Activated CD8-positive, alpha-beta T cell treated with anti-CD3 and anti-CD28 coated beads for 36 hours (primary cell): ENCODE results near the gene UGCG. TPM values are rescaled to one million over a fixed set of nuclear protein-coding genes. Genes with fewer than 3 reads are reported as not detected.
A peak's percentile ranks its signal among the peaks of the same experiment; 100 is the strongest.

ENCODE experiments used
- ATAC-seq: fragments of 200-7000 bp; cut with Tn5 transposase; one replicate; pipeline ENCODE4 v1.10.0; 2021; ENCODE audit warnings: mild to moderate bottlenecking, moderate library complexity
- CTCF ChIA-PET: fragments of 350-600 bp; sonication (Branson Sonifier 250); formaldehyde crosslinking; loops from one replicate; lab custom pipeline; 2021; ENCODE audit warnings: antibody characterized with exemption; lab: Charles Lee
- POLR2A ChIA-PET: fragments of 350-600 bp; sonication (Branson Sonifier 250); formaldehyde crosslinking; loops from one replicate; lab custom pipeline; 2021; ENCODE audit warnings: antibody characterized with exemption; lab: Charles Lee
- DNase-seq: peaks from one replicate; pipeline ENCODE4 v3.0.0-alpha.2; 2020
- H3K27ac Mint-ChIP-seq: one replicate; pipeline ENCODE4 v1.8.0; 2021; ENCODE audit warnings: mild to moderate bottlenecking, mixed read lengths
- H3K27me3 Mint-ChIP-seq: one replicate; pipeline ENCODE4 v1.8.0; 2021; ENCODE audit warnings: mixed read lengths
- H3K36me3 Mint-ChIP-seq: one replicate; pipeline ENCODE4 v1.8.0; 2021; ENCODE audit warnings: low read depth, mixed read lengths
- H3K4me1 Mint-ChIP-seq: one replicate; pipeline ENCODE4 v1.8.0; 2021; ENCODE audit warnings: low read depth, mixed read lengths
- H3K4me3 Mint-ChIP-seq: one replicate; pipeline ENCODE4 v1.8.0; 2021; ENCODE audit warnings: mild to moderate bottlenecking, moderate library complexity, mixed read lengths
- H3K9me3 Mint-ChIP-seq: one replicate; pipeline ENCODE4 v1.8.0; 2021; ENCODE audit warnings: mixed read lengths
- CTCF ChIP-seq: fragments of 200-600 bp; IDR thresholded peaks from one replicate; pipeline ENCODE4 v1.8.0; 2022; ENCODE audit warnings: antibody characterized with exemption, mild to moderate bottlenecking
- intact Hi-C: fragments of 100-400 bp; cut with micrococcal nuclease; formaldehyde crosslinking; loops from one replicate; pipeline ENCODE4 v1.10.0; 2022
- total RNA-seq, 2 experiments: library from RNA; stranded (reverse); gene quantifications; one replicate each; pipeline ENCODE4 v1.2.3, GENCODE V29; 2021

The UGCG gene
- 10 to 100 TPM; 13.5 to 14.3 TPM for total RNA-seq

GRCh38 chr9:111895996-111896941, at the start of gene UGCG:
Gene UGCG (plus strand): TSS chr9:111896814. CDS start chr9:111897216, 402 bp downstream.
- peaks cover 13% of the 10 kb centered on the region for H3K4me1 Mint-ChIP-seq
- H3K4me3 Mint-ChIP-seq, result peak within 1 kb of the TSS; percentile 87
- CTCF ChIA-PET, result interaction anchor here (0.6 to 2.8 kb wide), 10 partner anchors 10 to 179 kb away, joined by 3 to 8 read pairs (median 4); no protein-coding TSS in a partner anchor
- intact Hi-C loops, result no loop called here
- no peaks in the 10 kb centered on the region for H3K9me3 Mint-ChIP-seq
- H3K36me3 Mint-ChIP-seq, result peaks cover 5% of the 10 kb centered on the region
- ATAC-seq, result peak; percentile 88
- TF ChIP-seq CTCF, result no peak
- H3K27me3 Mint-ChIP-seq, result no peaks in the 10 kb centered on the region
- peak within 1 kb of the TSS; percentile 90 for H3K27ac Mint-ChIP-seq
- peak; percentile 88 for DNase-seq
- POLR2A ChIA-PET, result interaction anchor here (0.7 to 2.7 kb wide), 10 partner anchors 13 to 484 kb away, joined by 3 to 19 read pairs (median 4); partner anchors contain the start of gene HSDL2

GRCh38 chr9:111851553-111851952, 45.1 kb upstream of the UGCG start:
- Mint-ChIP-seq H3K4me3 (no peak overlapping the region), H3K27me3 (no peaks in the 10 kb centered on the region), H3K27ac (no peak overlapping the region), H3K4me1 (no peaks in the 10 kb centered on the region), H3K9me3 (no peaks in the 10 kb centered on the region), H3K36me3 (no peaks in the 10 kb centered on the region)
- no peak for ATAC-seq
- no peak for DNase-seq
- intact Hi-C loops, result no loop called here
- TF ChIP-seq CTCF, result no peak
- CTCF ChIA-PET, result no interaction called here
- POLR2A ChIA-PET, result no interaction called here

- intact Hi-C loops, result no loop called here
- no peaks in the 10 kb centered on the region for H3K4me1 Mint-ChIP-seq
- no peak for TF ChIP-seq CTCF
- no peaks in the 10 kb centered on the region for H3K36me3 Mint-ChIP-seq
- no peak overlapping the region for H3K4me3 Mint-ChIP-seq
- no peak overlapping the region for H3K27ac Mint-ChIP-seq
- H3K9me3 Mint-ChIP-seq, result no peaks in the 10 kb centered on the region
- H3K27me3 Mint-ChIP-seq, result no peaks in the 10 kb centered on the region
- CTCF ChIA-PET, result no interaction called here
- ATAC-seq (no peak), DNase-seq (no peak)
- POLR2A ChIA-PET, result interaction anchor here (0.9 kb wide), 1 partner anchor 140 kb away, joined by 3 read pairs; no protein-coding TSS in a partner anchor
Measured at GRCh38 chr9:111852291-111852690, 44.3 kb upstream of the UGCG start.

- POLR2A ChIA-PET, result no interaction called here
- Mint-ChIP-seq H3K4me1 (no peaks in the 10 kb centered on the region), H3K27ac (no peak overlapping the region), H3K36me3 (no peaks in the 10 kb centered on the region), H3K9me3 (no peaks in the 10 kb centered on the region), H3K4me3 (no peak overlapping the region), H3K27me3 (no peaks in the 10 kb centered on the region)
- ATAC-seq (no peak), DNase-seq (no peak)
- CTCF ChIA-PET, result no interaction called here
- no peak for TF ChIP-seq CTCF
- intact Hi-C loops, result no loop called here
Measured at GRCh38 chr9:111853450-111853827, 43.2 kb upstream of the UGCG start.

- CTCF ChIA-PET, result no interaction called here
Measured at GRCh38 chr9:111854799-111855198, 41.8 kb upstream of the UGCG start.

More at GRCh38 chr9:111854799-111855198, 41.8 kb upstream of the UGCG start:
- ATAC-seq, result no peak
- Mint-ChIP-seq H3K4me1 (no peaks in the 10 kb centered on the region), H3K27me3 (no peaks in the 10 kb centered on the region), H3K27ac (no peak overlapping the region), H3K4me3 (no peak overlapping the region), H3K9me3 (no peaks in the 10 kb centered on the region), H3K36me3 (no peaks in the 10 kb centered on the region)
- POLR2A ChIA-PET, result no interaction called here
- no peak for TF ChIP-seq CTCF
- intact Hi-C loops, result no loop called here
- DNase-seq, result no peak
